Measurements from ENCODE around the gene FUZ.

The FUZ gene

GRCh38 chr19:49818649-49819370 lies 5.7 kb upstream of the FUZ start:
- peak overlapping the region; percentile 92 for H3K4me3 ChIP-seq (ENCODE audit: low read depth, low read length)
- CTCF ChIA-PET, result interaction anchor here (1.0 to 1.4 kb wide), 3 partner anchors 9 to 102 kb away, joined by 4 to 7 read pairs (median 5); partner anchors contain the start of gene PTOV1
- no peak for TF ChIP-seq CTCF (IDR thresholded peaks at IDR 0.05; ENCODE audit: insufficient read depth, low read length, missing control alignments)
- DNase-seq (ENCODE audit: low read depth, low spot score), result no peak
- POLR2A ChIA-PET, result interaction anchor here (1.1 kb wide), 1 partner anchor 32 kb away, joined by 4 read pairs; the partner anchor contains the start of gene PTOV1

GRCh38 chr19:49817964-49818648 lies 5.0 kb upstream of the FUZ start, which contains the start of gene MED25:
TSS of gene MED25 (plus strand) at chr19:49818289. CDS start at chr19:49818342, 53 bp downstream.
- POLR2A ChIA-PET, result interaction anchor here (1.1 kb wide), 1 partner anchor 33 kb away, joined by 4 read pairs; the partner anchor contains the start of gene PTOV1
- CTCF ChIA-PET, result interaction anchor here (0.7 to 1.4 kb wide), 3 partner anchors 32 to 145 kb away, joined by 3 to 5 read pairs (median 4); partner anchors contain the start of gene PTOV1

GRCh38 chr19:49816590-49816989 lies 3.5 kb upstream of the FUZ start:
- CTCF ChIA-PET, result no interaction called here
- no peak overlapping the region for H3K4me3 ChIP-seq (ENCODE audit: low read depth, low read length)
- POLR2A ChIA-PET, result no interaction called here
- DNase-seq (ENCODE audit: low read depth, low spot score), result no peak
- TF ChIP-seq CTCF (IDR thresholded peaks at IDR 0.05; ENCODE audit: insufficient read depth, low read length, missing control alignments), result no peak

More at GRCh38 chr19:49817964-49818648, 5.0 kb upstream of the FUZ start, which contains the start of gene MED25:
- peak; percentile 25 for TF ChIP-seq CTCF (IDR thresholded peaks at IDR 0.05; ENCODE audit: insufficient read depth, low read length, missing control alignments)
- peak within 1 kb of the TSS; percentile 92 for H3K4me3 ChIP-seq (ENCODE audit: low read depth, low read length)
- no peak for DNase-seq (ENCODE audit: low read depth, low spot score)

- TF ChIP-seq CTCF (IDR thresholded peaks at IDR 0.05; ENCODE audit: insufficient read depth, low read length, missing control alignments), result no peak
- no peak overlapping the region for H3K4me3 ChIP-seq (ENCODE audit: low read depth, low read length)
- ChIA-PET CTCF (no interaction called here), POLR2A (no interaction called here)
- DNase-seq (ENCODE audit: low read depth, low spot score), result no peak
Observed at GRCh38 chr19:49814010-49814409, 918 bp upstream of the FUZ start.

GRCh38 chr19:49812452-49812996 lies 568 bp downstream of the FUZ start:
- no peak for DNase-seq (ENCODE audit: low read depth, low spot score)
- POLR2A ChIA-PET, result interaction anchor here (0.8 to 1.0 kb wide), 2 partner anchors 36 to 64 kb away, joined by 3 to 4 read pairs; no protein-coding TSS in a partner anchor
- CTCF ChIA-PET, result interaction anchor here (0.8 to 1.2 kb wide), 2 partner anchors 9 to 95 kb away, joined by 3 to 4 read pairs; no protein-coding TSS in a partner anchor
- TF ChIP-seq CTCF (IDR thresholded peaks at IDR 0.05; ENCODE audit: insufficient read depth, low read length, missing control alignments), result no peak
- H3K4me3 ChIP-seq (ENCODE audit: low read depth, low read length), result peak overlapping the region; percentile 75
